ENCODE results near the gene TUBA4B.
A peak's percentile ranks its signal among the peaks of the same experiment; 100 is the strongest.

The TUBA4B gene

GRCh38 chr2:219252900-219253752 lies at the start of gene TUBA4B:
TUBA4B (plus strand) TSS chr2:219253243; CDS start chr2:219253408, 165 bp downstream.
- DNase-seq (ENCODE audit: low read depth): no peak

DNA sequence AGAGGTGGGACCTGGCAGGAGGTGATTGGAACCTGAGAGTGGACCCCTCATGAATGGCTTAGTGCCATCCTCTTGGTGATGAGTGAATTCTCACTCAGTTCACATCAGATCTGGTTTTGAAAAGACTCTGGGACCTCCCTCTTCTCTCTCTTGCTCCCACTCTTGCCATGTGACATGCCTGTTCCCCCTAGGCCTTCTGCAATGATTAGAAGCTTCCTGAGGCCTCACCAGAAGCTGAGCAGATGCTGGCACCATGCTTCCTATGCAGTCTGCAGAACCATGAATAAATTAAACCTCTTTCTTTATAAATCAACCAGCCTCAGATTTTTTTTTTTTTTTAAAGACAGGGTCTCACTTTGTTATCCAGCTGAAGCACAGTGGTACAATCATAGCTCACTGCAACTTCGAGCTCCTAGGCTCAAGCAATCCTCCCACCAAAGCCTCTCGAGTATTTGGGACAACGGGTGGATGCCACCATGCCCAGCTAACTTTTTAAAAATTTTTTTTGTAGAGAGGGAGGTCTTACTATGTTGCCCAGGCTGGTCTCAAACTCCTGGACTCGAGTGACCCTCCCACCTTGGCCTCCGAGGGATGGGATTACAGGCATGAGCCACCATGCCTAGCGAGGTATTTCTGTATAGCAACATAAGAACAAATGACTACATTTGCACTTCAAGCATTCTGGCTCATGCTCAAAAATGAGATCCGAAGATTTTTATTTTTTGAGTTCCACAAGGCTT lies 48.4 kb upstream of the TUBA4B start:
- DNase-seq (ENCODE audit: low read depth): no peak

DNA sequence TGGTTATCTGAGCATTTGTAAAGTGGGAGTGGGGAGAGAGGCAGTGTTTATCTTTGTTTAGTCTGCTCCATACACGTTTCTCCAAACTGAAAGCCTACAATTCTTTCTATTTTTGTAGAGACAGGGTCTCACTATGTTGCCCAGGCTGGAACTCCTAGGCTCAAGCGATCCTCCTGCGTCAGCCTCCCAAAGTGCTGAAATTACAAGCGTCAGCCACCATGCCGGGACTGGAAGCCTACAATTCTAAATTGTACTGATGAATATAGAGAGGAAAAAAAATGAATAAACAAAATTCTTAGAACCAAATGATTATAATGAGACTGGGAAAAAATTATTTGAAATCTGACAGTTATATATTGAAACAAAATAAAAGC lies 47.9 kb upstream of the TUBA4B start:
- no peak for DNase-seq (ENCODE audit: low read depth)

GRCh38 chr2:219205981-219206327 lies 47.1 kb upstream of the TUBA4B start:
- DNase-seq (ENCODE audit: low read depth): no peak

GRCh38 chr2:219206328-219207133 lies 46.5 kb upstream of the TUBA4B start, which contains the start of gene ZFAND2B:
ZFAND2B (plus strand) TSS chr2:219206782; CDS start chr2:219206988, 206 bp downstream.
- peak; percentile 95 for DNase-seq (ENCODE audit: low read depth)

- no peak for DNase-seq (ENCODE audit: low read depth)
Measured at GRCh38 chr2:219207134-219207883, 45.7 kb upstream of the TUBA4B start.

DNA sequence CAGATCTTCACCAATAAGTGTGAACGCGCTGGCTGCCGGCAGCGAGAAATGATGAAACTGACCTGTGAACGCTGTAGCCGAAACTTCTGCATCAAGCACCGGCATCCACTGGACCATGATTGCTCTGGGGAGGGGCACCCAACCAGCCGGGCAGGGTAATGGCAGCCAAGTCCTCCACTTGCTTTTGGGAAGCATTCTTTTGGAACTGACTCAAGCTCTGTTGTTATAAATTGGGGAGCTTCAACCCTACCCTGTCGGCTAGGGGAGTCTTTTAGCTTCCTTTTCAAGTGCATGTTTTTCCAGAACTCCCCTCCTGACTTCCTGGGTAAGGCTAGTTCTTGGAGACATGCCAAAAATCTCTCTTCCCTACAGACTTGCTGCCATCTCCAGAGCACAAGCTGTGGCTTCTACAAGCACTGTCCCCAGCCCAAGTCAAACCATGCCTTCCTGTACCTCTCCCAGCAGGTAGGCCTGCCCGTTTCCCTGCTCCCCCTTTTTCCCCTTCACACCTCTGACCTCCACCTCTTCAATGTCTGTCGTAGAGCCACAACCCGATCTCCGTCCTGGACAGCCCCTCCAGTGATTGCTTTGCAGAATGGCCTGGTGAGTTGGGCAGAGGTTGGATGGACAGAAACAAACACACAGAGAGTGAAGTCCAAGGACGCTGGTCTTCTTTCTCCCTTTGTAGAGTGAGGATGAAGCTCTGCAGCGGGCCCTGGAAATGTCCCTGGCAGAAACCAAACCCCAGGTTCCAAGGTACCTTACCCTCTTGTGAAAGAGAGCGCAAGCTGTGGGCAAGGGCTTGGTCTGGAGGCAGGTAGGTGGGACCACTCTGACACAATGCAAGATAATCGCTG lies 44.9 kb upstream of the TUBA4B start:
- no peak for DNase-seq (ENCODE audit: low read depth)

DNA sequence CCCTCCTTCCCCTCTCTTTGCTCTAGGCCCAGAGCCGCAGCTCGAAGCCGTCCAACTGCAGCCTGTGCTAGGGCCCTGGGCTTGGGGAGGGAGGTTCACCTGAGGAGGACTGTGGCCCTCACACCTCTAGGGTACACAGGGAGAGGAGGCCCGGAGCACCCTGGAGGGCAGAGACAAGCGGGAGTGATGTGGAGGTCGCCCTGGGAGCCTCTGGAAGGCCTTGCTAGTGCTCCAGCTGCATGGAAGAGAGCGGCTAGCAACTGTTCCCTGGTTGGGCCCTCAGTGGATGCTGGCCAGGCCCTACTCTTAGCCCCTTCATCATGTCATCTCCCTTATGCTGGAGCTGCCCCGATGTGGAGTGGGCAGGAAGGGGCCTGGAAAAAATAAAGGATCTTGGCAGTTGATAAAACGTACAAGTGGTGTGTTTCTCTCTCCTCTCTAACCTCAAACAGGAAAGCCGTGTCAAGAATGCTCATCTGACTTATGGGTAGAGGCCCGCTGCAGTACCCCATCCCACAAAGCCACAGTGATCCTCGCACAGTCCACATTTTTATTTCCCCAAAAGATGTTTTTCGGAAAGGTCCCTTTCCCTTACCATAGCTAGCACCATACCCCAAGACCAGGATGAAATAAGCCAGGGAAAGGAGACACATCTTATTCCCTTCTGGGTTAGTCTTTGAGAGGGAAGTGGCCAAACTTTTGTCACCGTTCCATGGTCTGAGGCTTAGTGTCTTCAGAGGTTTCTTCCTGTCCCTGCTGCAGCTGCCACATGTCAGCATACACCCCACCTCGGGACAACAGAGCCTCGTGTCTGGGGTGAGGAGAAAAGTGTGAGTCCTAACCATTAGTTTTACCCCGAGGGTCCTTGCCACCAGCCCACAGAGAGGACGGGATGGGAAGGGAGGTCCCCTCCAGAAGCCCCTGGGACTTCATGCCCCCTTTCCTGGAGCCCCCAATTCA lies 43.5 kb upstream of the TUBA4B start:
- DNase-seq (ENCODE audit: low read depth): no peak

DNA sequence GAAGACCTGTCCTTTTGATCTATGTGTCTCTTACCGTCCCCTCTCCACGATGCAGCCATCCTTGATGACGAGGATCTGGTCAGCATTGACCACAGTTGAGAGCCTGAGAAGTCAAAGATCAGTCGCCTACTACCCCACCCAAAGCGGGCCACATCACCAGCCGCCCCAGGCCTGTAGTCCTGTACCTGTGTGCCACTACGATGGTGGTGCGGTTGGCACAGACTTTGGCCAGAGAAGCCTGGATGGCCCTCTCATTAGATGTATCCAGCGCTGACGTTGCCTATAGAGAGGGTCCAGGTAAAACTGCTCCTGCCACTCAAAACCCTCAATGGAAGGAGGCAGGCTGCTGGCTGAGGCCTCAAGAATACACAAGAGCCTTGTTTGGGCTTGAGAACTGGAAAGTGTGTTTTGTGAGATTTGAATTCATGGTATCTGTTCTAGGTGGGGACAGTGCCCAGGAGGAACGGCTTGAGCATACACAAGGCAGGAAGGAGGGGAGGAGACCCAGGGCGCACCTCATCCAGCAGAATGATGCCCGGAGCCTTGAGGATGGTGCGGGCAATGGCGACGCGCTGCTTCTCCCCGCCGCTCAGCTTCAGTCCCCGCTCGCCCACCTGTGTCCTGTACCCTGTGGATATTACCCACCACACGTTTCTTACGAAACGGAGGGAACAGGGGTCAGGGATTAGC lies 42.7 kb upstream of the TUBA4B start:
- DNase-seq (ENCODE audit: low read depth): no peak

DNA sequence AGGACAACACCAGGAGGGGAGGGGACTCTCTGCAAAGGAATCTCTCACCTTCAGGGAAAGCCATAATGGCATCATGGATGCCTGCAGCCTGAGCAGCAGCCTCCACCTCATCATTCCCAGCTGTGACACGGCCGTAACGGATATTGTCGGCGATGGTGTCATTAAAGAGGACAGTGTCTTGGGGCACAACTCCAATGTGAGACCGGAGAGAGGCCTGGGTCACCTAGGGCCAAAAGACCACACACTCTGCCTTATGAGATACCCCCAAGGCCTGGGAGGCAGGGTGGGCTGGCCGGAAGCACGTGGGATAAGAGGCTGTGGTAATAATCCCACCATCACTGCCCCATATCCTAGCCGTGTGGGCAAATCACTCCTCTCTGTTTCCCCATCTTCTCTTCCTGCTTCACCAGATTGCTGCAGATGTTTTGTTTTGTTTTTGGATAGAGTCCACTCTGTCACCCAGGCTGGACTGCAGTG lies 42.1 kb upstream of the TUBA4B start:
- no peak for DNase-seq (ENCODE audit: low read depth)

DNA sequence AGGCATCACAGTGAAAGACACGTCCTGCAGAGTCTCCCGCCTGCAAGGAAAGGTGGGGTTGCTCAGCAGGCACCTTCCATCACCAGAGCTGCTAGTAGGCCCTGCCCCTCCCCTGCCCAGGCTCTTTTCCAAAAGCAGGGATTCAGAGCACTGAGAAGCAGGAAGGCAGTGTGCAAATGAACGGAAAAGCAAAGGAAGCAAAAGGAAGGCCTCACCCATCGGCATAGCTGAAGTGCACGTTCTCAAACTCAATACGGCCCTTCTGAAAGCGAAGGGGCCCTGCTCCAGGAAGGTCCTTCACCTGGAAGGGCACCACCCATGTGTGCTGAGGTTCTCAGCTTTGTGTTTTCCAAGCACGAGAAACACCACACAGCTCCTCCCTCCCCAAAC lies 40.0 kb upstream of the TUBA4B start:
- DNase-seq (ENCODE audit: low read depth): no peak

DNA sequence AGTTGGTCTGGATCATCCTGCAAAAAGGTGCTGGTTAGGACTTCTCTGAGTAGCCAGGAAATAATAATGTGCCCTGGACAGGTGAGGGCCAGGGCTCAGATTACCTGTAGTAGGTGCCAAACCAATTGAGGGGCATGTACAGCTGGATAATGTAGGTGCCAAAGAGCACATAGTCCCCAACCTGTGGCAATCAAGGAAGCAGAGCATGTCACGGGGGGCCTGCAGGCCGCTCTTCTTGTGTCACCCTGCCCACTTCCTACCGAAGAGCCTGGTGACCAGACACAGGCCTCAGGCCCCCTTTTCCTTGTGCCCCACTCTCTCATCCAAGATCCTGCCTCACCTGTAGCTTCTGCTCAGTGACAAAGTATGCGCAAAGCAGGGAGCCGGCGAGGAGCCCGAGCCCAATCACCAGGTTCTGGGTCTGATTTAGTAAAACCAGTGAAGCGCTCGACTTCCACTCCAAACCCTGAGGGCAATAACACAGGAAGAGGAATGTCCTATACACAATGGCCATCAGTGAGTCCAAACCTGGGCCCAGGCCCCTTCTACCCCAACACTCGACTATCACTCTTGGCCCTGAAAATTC lies 39.5 kb upstream of the TUBA4B start:
- DNase-seq (ENCODE audit: low read depth): no peak

DNA sequence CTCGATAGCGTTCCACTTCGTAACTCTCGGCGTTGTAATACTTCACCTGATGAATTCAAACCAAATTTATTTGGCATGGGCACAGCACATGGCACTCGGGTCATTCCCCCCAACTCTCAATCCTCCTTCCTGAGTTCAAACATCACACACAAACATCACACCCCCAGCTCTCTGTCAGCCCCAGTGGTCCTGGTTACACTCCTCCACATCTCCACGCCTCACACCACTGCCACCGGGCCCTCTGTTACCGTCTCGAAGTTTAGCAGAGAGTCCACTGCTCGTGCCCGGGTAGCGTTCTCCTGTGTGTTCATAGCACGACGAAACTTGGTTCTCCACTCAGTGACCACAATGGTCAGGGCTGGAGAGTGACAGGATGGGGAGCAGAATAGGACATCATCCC lies 38.9 kb upstream of the TUBA4B start:
- DNase-seq (ENCODE audit: low read depth): no peak

DNA sequence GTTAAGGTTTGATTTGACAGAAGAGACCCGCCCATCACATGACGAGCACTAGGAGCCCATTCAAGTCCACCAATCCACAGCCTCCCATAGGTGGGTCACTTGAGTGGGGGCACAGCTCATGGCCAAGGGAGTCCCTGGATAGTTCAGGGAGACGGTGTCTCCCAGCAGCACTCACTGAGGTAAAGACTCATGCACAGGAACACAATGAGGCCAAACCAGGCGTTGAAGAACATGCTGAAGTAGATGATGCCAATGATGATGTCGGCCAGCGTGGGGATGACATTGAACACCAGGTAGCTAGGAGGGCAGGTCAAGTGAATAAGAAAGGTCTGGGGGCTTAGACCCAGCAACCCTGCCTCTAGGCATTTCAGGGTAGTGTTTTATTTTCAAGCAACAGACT lies 38.3 kb upstream of the TUBA4B start:
- no peak for DNase-seq (ENCODE audit: low read depth)

- no peak for DNase-seq (ENCODE audit: low read depth)
Measured at GRCh38 chr2:219215871-219216534, 37.0 kb upstream of the TUBA4B start.

GRCh38 chr2:219216535-219216915 lies 36.5 kb upstream of the TUBA4B start:
- DNase-seq (ENCODE audit: low read depth): no peak

DNA sequence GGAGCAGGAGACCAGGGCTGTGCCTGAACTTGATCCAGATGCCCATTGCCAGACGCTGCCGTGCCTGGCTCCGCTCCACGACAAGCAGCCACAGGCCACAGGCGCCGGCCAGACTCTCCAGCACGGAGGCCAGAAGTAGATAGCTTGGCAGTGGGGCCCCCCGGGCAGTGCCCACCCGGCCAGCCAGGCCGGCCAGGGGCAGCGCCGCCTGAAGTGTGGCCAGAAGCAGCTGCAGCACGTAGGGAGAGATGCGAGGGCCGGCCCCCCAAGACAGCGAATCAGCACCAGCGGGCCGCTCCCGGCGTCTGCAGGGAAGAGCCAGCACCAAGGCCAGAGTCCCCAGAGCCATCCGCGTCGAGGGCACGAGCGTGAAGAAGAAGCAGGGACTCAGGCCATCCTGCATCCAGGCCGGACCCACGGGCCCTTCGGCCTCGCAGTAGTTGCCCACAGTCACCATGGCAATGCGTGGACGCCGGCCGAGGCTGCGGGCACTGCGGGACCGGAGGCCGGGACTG lies 34.8 kb upstream of the TUBA4B start:
- DNase-seq (ENCODE audit: low read depth): no peak
